ENCODE data around the gene PAQR5.

DNA sequence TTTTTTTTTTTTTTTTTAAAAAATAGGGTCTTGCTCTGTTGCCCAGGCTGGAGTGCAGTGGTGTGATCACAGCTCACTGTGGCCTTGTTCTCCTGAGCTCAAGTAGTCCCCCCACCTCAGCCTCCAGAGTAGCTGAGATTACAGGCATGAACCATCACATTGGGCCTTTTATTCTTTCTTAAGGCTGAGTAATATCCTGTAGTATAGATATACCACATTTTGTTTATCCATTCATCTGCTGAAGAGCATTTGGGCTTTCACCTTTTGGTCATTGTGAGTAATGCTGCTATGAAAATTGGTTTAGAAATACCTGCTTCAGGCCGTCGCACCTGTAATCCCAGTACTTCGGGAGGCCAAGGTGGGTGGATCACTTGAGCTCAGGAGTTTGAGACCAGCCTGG lies 42.6 kb downstream of the PAQR5 start:
- TF ChIP-seq, protein P1, sequence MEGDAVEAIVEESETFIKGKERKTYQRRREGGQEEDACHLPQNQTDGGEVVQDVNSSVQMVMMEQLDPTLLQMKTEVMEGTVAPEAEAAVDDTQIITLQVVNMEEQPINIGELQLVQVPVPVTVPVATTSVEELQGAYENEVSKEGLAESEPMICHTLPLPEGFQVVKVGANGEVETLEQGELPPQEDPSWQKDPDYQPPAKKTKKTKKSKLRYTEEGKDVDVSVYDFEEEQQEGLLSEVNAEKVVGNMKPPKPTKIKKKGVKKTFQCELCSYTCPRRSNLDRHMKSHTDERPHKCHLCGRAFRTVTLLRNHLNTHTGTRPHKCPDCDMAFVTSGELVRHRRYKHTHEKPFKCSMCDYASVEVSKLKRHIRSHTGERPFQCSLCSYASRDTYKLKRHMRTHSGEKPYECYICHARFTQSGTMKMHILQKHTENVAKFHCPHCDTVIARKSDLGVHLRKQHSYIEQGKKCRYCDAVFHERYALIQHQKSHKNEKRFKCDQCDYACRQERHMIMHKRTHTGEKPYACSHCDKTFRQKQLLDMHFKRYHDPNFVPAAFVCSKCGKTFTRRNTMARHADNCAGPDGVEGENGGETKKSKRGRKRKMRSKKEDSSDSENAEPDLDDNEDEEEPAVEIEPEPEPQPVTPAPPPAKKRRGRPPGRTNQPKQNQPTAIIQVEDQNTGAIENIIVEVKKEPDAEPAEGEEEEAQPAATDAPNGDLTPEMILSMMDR (conservative IDR thresholded peaks at IDR 0.05; ENCODE audit: low read length) = no peak
- TF ChIP-seq EZH2phosphoT487 (IDR thresholded peaks at IDR 0.05; ENCODE audit: borderline replicate concordance) = no peak

All from Loucy (cell line).